ENCODE data around the gene CD160.

DNA sequence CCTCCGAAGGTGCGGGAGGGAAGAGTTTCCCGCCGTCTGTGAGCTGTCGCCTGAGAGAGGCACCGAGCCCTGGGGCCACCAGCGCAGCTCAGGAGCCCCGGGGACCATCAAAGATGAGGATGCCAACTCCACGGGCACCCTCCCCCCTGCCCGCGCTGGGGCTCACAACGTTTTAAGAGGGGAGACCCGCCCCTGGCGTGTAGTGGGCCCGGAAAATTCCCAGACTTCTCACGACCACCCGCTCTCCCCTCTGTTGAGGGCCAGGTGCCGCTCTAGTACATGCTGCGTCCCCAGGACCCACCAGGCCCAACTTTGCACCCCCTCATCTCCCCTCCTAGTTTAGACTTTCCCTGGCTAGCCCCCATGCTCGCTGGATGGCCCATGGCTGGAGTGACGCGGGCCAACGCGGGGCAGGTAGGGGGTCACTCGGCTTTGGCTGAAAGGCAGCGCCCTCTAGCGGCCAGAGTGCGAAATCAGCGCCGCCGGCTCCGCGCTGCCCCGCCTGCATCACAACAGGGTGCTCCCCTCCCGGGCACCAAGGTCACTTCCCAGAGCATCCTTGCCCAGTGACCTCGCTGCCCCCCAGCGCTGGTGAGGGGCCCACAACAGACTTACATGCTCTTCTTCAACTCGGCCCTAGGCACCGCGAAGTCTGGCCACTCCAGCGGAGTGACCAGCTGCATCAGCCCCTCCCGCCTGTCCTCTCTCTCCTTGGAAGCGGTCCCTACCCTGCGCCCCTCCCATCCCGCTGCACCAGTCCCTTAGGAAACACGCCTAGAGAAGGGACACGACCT is 1.8 kb downstream of the CD160 start:
- TF ChIP-seq, protein P1, sequence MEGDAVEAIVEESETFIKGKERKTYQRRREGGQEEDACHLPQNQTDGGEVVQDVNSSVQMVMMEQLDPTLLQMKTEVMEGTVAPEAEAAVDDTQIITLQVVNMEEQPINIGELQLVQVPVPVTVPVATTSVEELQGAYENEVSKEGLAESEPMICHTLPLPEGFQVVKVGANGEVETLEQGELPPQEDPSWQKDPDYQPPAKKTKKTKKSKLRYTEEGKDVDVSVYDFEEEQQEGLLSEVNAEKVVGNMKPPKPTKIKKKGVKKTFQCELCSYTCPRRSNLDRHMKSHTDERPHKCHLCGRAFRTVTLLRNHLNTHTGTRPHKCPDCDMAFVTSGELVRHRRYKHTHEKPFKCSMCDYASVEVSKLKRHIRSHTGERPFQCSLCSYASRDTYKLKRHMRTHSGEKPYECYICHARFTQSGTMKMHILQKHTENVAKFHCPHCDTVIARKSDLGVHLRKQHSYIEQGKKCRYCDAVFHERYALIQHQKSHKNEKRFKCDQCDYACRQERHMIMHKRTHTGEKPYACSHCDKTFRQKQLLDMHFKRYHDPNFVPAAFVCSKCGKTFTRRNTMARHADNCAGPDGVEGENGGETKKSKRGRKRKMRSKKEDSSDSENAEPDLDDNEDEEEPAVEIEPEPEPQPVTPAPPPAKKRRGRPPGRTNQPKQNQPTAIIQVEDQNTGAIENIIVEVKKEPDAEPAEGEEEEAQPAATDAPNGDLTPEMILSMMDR (IDR thresholded peaks at IDR 0.05) = peak; percentile 85 to 94 (median 93)
- no peak for TF ChIP-seq POLR2A (IDR thresholded peaks at IDR 0.05)
- no peak for TF ChIP-seq EP300 (IDR thresholded peaks at IDR 0.05)
